KOPT-K1 (cell line): ENCODE data around the gene HLA-DPB1.

ENCODE experiments used
- H3K27ac ChIP-seq: fragments of 200-600 bp; sonication (generic); 2 replicates; pipeline ENCODE4 v1.5.1; 2016; ENCODE audit warnings: antibody characterized with exemption, mild to moderate bottlenecking, low read depth, low read length; ENCODE audit not compliant: poor library complexity, severe bottlenecking
- H3K36me3 ChIP-seq: fragments of 200-600 bp; sonication (generic); 2 replicates; pipeline ENCODE4 v1.5.1; 2017; ENCODE audit warnings: antibody characterized with exemption, mild to moderate bottlenecking, low read length, moderate library complexity; ENCODE audit not compliant: insufficient read depth
- H3K9me3 ChIP-seq: fragments of 200-600 bp; sonication (generic); 2 replicates; pipeline ENCODE4 v1.5.1; 2017; ENCODE audit warnings: antibody characterized with exemption, low read length, mild to moderate bottlenecking; ENCODE audit not compliant: insufficient read depth, poor library complexity, severe bottlenecking

HLA-DPB1 gene

DNA sequence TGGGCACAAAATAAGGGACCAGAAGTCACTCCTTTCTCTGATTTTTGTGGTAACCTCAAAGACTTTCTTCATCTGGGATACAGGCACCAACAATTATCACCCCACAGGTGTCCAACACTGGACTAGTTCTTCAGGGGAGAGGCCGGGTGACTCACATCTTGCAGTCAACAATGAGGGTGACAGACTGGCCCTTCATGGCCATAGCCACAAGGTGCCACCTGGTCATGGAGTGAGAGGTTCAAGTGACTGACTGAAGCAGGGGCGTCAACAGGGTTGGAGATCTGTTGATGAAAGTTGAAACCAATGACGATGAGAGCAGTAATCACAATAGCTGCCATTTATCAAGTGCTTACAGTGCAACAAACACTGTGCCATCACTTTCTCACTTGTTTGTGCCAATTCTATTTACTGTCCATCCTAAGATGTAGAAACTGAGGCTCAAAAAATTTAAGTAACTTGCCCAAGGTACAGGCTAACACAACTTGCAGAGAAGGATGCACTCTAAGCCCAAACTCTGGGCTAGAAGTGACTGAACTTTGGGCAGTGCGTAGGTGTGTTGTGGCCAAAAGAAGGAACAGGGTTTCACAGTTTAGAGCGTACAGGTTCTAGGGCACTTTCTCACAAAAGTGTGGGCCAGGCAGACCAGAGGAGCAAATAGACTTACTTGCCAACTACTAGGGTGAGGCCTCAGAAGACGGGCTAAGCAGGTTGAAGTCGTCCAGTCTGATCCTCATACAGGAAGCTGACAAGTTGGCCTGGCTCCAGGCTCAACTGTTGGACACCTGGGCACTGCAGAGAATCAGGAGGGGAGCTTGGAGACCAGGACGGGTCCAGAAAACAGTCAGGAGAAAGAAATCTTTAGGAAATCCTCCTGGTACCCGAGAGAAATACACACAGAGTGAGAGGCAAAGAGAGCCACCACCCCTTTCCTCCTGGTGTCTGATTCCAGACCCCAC is 30.4 kb downstream of the HLA-DPB1 start:
- Histone ChIP-seq H3K36me3 (no peaks in the 10 kb centered on the region), H3K9me3 (peaks cover 13% of the 10 kb centered on the region), H3K27ac (no peak overlapping the region)

DNA sequence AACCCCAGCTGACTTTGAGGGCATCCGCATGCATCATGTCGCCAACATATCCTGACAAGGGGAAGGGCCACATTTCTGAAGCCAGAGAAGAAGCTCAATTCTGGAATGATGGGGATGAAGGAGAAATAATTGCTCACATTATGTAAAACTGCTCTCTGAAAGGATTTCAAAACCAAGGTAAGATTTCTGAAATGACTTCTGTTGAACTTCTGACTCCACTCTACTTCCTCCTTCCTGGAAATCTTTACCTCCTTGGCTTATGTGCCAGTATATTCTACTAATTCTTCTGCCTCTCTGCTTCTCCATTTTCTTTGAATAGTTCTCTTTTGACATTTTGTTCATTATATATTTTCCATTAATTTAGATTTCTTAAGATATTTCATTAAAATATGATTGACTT is 31.9 kb downstream of the HLA-DPB1 start:
- Histone ChIP-seq H3K27ac (no peak overlapping the region), H3K9me3 (peaks cover under 1% of the 10 kb centered on the region), H3K36me3 (no peaks in the 10 kb centered on the region)

DNA sequence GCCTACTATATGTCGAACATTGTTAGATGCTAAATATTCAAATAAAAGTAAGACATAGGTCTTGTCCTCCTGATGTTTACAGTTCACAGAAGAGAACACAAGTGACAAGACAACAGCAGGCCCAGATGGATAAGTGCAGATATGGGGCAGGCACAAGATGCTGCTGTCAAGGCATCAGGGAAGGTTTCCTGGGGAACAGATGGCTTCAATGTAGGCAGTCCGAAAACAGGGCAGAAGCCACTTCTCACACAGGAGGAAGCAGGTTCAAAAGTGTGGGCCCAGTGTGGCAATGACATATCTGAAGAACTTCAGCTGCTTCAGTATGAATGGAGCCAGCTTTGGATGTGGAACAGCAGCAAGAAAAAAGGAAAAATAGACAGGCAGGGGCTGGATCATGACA is 32.5 kb downstream of the HLA-DPB1 start:
- Histone ChIP-seq H3K27ac (no peak overlapping the region), H3K36me3 (no peaks in the 10 kb centered on the region), H3K9me3 (no peaks in the 10 kb centered on the region)

DNA sequence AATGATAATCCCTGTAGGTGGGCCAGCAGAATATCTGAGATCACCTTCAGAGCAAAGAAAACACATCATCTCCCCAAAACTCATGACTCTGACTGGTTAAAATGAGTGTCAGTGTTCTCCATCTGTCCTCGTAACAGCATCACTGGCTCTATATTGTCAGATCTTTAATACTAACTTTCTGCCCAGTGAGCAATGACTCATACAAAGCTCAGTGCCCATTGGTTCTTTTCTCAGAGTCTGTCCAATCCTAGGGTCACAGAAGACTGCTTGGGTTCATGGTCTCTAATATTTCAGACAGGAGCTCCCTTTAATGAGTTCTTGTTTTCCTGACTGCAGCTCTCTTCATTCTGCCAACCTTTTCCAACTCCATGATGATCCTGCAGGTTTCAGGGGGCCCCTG is 36.4 kb downstream of the HLA-DPB1 start:
- no peak overlapping the region for H3K27ac ChIP-seq
- H3K36me3 ChIP-seq = no peaks in the 10 kb centered on the region
- H3K9me3 ChIP-seq = no peaks in the 10 kb centered on the region

DNA sequence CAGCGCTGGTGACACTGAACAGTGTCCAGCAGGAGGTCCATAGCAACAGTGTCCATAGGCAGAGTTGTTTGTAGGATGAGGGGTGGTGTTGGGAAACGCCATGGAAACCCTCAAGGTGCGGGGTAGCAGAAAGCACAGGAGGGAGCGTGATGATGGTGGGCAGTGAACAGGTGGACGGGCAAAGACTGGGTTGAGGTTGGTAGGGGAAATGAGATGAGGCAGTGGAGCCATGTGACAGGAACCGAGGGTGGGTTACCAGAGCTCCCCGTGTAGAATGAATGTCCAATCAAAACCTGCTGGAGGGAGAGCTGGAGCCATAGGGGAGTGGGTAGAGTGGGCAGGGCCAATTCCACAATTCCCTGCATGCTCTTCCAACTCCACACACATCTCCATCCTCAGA is 38.0 kb downstream of the HLA-DPB1 start:
- Histone ChIP-seq H3K36me3 (no peaks in the 10 kb centered on the region), H3K9me3 (no peaks in the 10 kb centered on the region), H3K27ac (no peak overlapping the region)

DNA sequence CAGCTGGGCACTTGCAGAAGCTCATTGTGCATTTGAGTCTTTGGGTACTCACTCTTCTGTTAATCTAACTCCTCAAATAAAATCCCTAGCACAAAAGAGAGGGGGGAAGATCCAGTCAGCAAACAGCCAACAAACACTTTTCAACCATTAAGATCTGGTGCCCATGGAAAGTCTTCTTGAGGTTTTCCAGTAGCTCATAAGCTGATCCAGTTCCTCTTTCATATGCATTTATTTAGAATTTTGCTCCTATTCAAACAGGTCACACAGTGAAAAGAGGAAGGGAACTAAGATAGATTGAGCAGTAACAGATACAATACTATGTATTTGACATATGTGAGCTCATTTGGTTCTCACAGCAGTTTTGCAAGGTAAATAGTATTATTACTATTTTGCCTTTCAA is 38.6 kb downstream of the HLA-DPB1 start:
- no peaks in the 10 kb centered on the region for H3K36me3 ChIP-seq
- H3K27ac ChIP-seq = no peak overlapping the region
- H3K9me3 ChIP-seq = no peaks in the 10 kb centered on the region

DNA sequence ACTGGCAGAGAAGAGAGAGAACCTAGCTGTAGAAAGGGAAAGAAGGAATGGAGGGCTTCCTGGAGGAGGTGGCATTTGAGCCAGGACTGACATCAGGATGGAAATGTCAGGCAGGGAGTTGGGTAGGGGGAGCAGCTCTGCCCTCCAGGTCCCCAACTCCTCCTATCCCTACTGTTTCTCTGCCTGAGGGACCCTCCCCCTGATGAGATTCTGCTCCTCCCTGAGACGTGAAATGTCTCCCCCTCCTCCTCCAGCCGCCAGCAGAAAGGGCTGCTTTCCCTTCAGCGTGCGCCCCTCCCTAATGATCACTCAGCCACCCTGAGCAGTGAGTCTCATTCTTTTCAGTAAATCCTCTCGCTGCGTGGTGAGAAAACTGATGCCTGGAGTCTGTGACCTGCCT is 40.6 kb downstream of the HLA-DPB1 start:
- no peaks in the 10 kb centered on the region for H3K36me3 ChIP-seq
- no peaks in the 10 kb centered on the region for H3K9me3 ChIP-seq
- H3K27ac ChIP-seq = no peak overlapping the region

DNA sequence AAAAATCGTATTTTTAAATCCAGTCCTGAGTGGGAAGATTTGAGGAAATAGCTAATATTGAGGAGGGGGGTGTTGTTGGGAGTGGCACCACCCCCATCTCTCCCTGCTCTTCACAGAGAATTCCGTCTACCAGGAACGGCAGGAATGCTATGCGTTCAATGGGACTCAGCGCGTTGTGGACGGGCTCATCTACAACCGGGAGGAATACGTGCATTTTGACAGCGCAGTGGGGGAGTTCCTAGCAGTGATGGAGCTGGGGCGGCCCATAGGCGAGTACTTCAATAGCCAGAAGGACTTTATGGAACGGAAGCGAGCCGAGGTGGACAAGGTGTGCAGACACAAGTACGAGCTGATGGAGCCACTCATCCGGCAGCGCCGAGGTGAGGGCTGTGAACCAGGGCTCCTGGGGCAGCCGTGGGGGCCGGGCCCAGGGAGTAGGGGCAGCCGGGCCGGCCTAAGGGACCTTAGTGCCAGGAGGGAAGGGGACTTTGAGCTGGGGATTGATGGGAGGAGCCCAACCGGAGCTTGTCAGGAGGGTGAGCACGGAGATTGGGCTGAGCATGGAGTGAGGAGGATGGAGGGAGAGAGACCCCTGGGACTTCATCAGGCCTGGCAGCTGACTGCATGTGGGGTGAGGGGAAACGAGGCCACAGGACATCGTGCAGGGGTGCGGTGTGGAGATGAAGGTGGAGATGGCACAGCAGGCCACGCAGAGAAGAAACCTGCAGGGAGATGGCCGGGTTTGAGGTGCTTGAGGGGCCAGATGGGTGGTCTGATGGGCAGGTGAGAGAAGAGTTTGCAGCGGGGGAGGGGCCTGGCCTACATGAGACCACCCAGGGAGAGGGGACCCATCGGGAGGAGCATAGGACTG is 41.3 kb downstream of the HLA-DPB1 start:
- Histone ChIP-seq H3K36me3 (no peaks in the 10 kb centered on the region), H3K27ac (no peak overlapping the region), H3K9me3 (no peaks in the 10 kb centered on the region)

DNA sequence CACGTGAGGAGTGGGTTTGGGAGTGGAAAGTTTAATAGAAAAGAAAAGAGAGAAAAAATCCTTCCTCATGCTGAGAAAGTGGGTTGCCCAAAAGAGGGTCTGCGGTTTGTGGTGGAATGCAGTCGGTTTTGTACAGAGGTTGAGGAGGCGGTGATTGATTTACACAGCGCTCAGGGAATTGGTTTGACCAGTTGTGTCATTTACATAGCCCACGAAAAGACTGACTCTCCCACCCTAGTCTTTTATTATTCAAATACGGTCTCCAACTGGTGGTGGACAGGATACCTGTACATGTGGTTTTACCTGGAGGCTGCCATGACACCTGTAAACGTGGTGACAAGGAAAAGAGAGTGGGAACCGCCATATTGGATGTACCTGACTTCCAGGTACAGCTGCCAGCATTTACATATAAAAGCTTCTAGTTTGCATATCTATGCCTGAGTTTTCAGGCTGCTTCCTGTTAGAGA is 42.1 kb downstream of the HLA-DPB1 start:
- H3K9me3 ChIP-seq = no peaks in the 10 kb centered on the region
- no peak overlapping the region for H3K27ac ChIP-seq
- H3K36me3 ChIP-seq = no peaks in the 10 kb centered on the region

DNA sequence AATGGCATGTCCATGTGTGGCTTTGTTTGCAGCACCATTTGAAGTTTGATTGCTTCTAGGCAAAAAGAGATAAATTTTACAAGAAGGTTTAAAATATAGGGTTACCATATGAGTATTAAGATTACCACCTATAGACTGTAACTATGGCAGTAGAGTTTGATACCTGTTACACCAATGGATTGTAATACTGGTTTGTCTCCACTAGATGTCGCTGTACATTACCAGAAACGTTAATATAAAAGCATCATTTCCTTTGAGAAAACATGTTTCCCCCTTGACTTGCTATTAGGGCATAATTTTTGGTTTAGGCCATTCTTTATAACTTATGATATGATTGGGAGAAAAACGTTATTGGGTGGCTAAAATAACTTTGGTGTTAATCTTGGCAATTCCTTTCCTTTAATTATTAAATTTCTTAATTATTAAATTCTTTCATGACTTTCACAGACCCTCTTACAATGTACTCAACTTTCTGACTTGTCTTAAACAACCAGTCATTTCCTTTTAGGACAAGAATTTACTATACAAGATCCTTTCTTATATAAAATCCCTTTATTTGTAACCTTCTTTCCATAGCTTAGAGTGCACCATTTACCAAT is 42.8 kb downstream of the HLA-DPB1 start:
- peaks cover 5% of the 10 kb centered on the region for H3K9me3 ChIP-seq
- H3K27ac ChIP-seq = no peak overlapping the region

DNA sequence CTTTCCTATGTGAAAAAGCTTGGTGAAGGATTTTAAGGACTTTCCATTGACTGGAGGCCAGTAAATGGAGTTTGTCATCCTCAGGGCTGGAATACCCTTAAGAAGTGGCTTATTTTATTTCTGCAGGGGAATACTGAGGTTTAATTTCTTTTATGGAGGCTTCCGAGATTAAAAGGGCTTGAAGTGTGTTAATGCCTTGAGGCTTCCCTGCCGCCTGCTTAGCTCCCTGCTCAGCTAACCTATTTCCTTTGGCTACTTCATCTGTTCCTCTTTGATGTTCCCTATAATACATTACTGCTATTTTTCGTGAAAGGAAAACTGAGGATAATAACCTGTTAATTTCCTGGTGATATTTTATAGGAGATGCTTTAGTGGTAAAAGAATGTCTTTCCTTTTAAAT is 44.2 kb downstream of the HLA-DPB1 start:
- Histone ChIP-seq H3K36me3 (no peaks in the 10 kb centered on the region), H3K9me3 (peaks cover 19% of the 10 kb centered on the region), H3K27ac (no peak overlapping the region)

More for the DNA sequence above, 42.8 kb downstream of the HLA-DPB1 start:
- no peaks in the 10 kb centered on the region for H3K36me3 ChIP-seq

DNA sequence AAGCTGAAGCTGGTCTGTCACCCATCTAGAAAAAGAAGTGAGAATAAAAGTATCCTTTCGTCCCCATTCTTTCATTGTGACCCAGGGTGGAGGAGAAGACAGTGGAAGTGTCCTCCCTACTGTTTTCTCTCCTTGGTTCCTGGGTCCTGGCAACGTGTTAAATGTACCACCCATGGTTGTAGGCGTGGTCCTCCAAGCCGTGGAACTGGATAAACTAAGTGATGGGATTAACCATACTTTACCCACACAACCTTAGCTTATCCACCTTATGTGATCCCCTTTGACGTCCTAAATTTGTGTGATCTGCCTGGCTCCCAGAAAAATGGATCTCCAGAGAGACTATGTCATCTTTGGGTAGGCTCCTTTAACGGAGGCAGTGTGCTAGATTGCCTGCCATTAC is 47.4 kb downstream of the HLA-DPB1 start:
- Histone ChIP-seq H3K36me3 (no peaks in the 10 kb centered on the region), H3K27ac (no peak overlapping the region), H3K9me3 (peaks cover 22% of the 10 kb centered on the region)

DNA sequence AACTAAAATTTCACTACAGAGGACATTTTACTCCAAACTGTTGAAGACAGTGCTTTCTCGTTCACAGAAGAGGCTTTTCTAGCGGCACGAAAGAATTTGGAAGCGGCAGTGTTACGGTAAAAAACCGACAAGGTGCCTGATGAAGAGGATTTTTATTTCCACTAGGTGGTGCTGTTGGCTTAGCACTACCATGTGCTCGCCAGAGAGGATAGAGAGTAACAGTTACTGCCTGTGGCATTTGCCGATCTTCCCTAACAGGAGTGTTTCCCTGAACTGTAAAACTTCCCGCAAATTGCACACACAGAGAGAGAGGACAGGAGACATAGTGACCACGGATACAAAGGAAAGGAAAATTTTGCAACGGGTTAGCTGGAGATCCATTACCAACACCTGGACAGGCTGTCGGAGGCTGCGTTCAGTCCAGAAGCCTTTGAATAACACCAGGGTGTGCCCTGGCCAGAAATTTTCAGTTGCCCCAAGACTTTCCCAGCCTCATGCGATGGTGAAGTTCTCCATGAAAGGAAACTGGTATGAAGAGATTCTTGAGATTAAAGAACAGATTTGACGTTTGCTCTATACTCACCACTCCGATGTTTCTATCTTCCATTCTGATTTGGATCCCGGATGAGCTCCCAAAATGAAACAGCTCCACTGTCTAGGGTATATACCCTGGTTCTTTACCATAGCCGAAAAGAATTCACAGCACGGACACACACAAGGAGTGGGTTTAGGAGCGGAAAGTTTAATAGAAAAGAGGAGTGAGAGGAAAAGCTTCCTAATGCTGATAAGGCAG is 48.1 kb downstream of the HLA-DPB1 start:
- Histone ChIP-seq H3K9me3 (peaks cover 22% of the 10 kb centered on the region), H3K36me3 (no peaks in the 10 kb centered on the region), H3K27ac (no peak overlapping the region)

DNA sequence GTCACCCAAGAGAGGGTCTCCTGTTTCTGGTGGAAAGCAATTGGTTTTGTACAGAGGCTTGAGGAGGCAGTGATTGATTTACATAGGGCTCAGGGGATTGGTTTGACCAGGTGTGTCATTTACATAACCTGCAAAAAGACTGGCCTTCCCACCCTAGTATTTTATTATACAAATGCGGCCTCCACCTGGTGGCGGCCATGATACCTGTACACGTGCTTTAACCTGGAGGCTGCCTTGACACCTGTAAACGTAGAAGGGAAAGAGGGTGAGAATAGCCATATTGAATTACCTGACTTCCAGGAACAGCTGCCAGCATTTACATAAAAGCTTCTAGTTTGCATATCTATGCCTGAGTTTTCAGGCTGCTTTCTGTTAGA is 48.7 kb downstream of the HLA-DPB1 start:
- Histone ChIP-seq H3K27ac (no peak overlapping the region), H3K36me3 (no peaks in the 10 kb centered on the region), H3K9me3 (peaks cover 22% of the 10 kb centered on the region)
